GM21619 (cell line): ENCODE results near the gene PROZ.
"Not testable (repeated sequence)": the region's sequence is repeated elsewhere in the genome, so short reads cannot be mapped to it uniquely, and the experiment has no call there.

ENCODE experiments used
- ATAC-seq: cut with Tn5 transposase; IDR thresholded peaks from one replicate; pipeline ENCODE4 v1.9.1; 2021; ENCODE audit not compliant: unreplicated experiment

The PROZ gene

GRCh38 chr13:113155201-113155600, 3.2 kb upstream of the PROZ start:
- ATAC-seq = no peak

GRCh38 chr13:113155982-113156655, 2.3 kb upstream of the PROZ start:
- no peak for ATAC-seq

- no peak for ATAC-seq
These were observed 1.1 kb upstream of the PROZ start for GRCh38 chr13:113157206-113157928.

- ATAC-seq = no peak
These were observed 498 bp downstream of the PROZ start for GRCh38 chr13:113158946-113159345.

- no peak for ATAC-seq
These were observed 1.3 kb downstream of the PROZ start for GRCh38 chr13:113159701-113160100.

GRCh38 chr13:113160983-113161382, 2.5 kb downstream of the PROZ start:
- no peak for ATAC-seq

- no peak for ATAC-seq
These were observed 3.0 kb downstream of the PROZ start for GRCh38 chr13:113161433-113161832.

GRCh38 chr13:113161975-113162374, 3.5 kb downstream of the PROZ start:
- ATAC-seq = not testable (repeated sequence)

GRCh38 chr13:113162783-113163685, 4.6 kb downstream of the PROZ start:
- no peak for ATAC-seq

- no peak for ATAC-seq
These were observed 6.0 kb downstream of the PROZ start for GRCh38 chr13:113164492-113164891.

- no peak for ATAC-seq
These were observed 7.8 kb downstream of the PROZ start for GRCh38 chr13:113166266-113166665.

- ATAC-seq = no peak
These were observed 8.2 kb downstream of the PROZ start for GRCh38 chr13:113166681-113167080.

GRCh38 chr13:113167155-113167554, 8.7 kb downstream of the PROZ start:
- ATAC-seq = no peak

- ATAC-seq = no peak
These were observed 9.1 kb downstream of the PROZ start for GRCh38 chr13:113167575-113167974.

- ATAC-seq = no peak
These were observed 9.8 kb downstream of the PROZ start for GRCh38 chr13:113168211-113168610.

GRCh38 chr13:113169277-113170272, 11.1 kb downstream of the PROZ start:
- ATAC-seq = no peak

- no peak for ATAC-seq
These were observed 12.1 kb downstream of the PROZ start for GRCh38 chr13:113170511-113170910.

GRCh38 chr13:113171250-113172125, 13.0 kb downstream of the PROZ start:
- ATAC-seq = no peak

GRCh38 chr13:113172419-113172926, 14.0 kb downstream of the PROZ start:
- ATAC-seq = no peak
